ENCODE measurements around the gene LINC00305.

Gene LINC00305

GRCh38 chr18:64131314-64131713 is 17.6 kb downstream of the LINC00305 start:
- Mint-ChIP-seq H3K4me1 (no peaks in the 10 kb centered on the region), H3K27ac (no peak overlapping the region), H3K27me3 (ENCODE audit: low read depth, poor library complexity) (no peaks in the 10 kb centered on the region), H3K4me3 (no peak overlapping the region), H3K36me3 (ENCODE audit: low read depth) (no peaks in the 10 kb centered on the region), H3K9me3 (no peaks in the 10 kb centered on the region)
- no peak for TF ChIP-seq CTCF (IDR thresholded peaks at IDR 0.05)
- no peak for DNase-seq

GRCh38 chr18:64127172-64127571 is 21.7 kb downstream of the LINC00305 start:
- no peak for DNase-seq
- peaks cover 6% of the 10 kb centered on the region for H3K4me1 Mint-ChIP-seq
- TF ChIP-seq CTCF (IDR thresholded peaks at IDR 0.05): no peak
- H3K27me3 Mint-ChIP-seq (ENCODE audit: low read depth, poor library complexity): peaks cover under 1% of the 10 kb centered on the region
- H3K9me3 Mint-ChIP-seq: no peaks in the 10 kb centered on the region
- no peak overlapping the region for H3K4me3 Mint-ChIP-seq
- H3K36me3 Mint-ChIP-seq (ENCODE audit: low read depth): no peaks in the 10 kb centered on the region
- H3K27ac Mint-ChIP-seq: no peak overlapping the region

- H3K27me3 Mint-ChIP-seq (ENCODE audit: low read depth, poor library complexity): peaks cover 7% of the 10 kb centered on the region
- no peak overlapping the region for H3K4me3 Mint-ChIP-seq
- no peak overlapping the region for H3K27ac Mint-ChIP-seq
- no peaks in the 10 kb centered on the region for H3K9me3 Mint-ChIP-seq
- no peaks in the 10 kb centered on the region for H3K36me3 Mint-ChIP-seq (ENCODE audit: low read depth)
- H3K4me1 Mint-ChIP-seq: peaks cover 6% of the 10 kb centered on the region
- TF ChIP-seq CTCF (IDR thresholded peaks at IDR 0.05): no peak
- no peak for DNase-seq
Observed at GRCh38 chr18:64119916-64120315, 29.0 kb downstream of the LINC00305 start.

GRCh38 chr18:64118406-64118805 is 30.5 kb downstream of the LINC00305 start:
- H3K9me3 Mint-ChIP-seq: no peaks in the 10 kb centered on the region
- no peaks in the 10 kb centered on the region for H3K4me1 Mint-ChIP-seq
- H3K4me3 Mint-ChIP-seq: no peak overlapping the region
- H3K27me3 Mint-ChIP-seq (ENCODE audit: low read depth, poor library complexity): peaks cover 7% of the 10 kb centered on the region
- no peak for DNase-seq
- no peak for TF ChIP-seq CTCF (IDR thresholded peaks at IDR 0.05)
- H3K27ac Mint-ChIP-seq: no peak overlapping the region
- H3K36me3 Mint-ChIP-seq (ENCODE audit: low read depth): no peaks in the 10 kb centered on the region

GRCh38 chr18:64116571-64117175 is 32.2 kb downstream of the LINC00305 start:
- H3K4me1 Mint-ChIP-seq: no peaks in the 10 kb centered on the region
- no peak for DNase-seq
- H3K4me3 Mint-ChIP-seq: no peak overlapping the region
- no peaks in the 10 kb centered on the region for H3K9me3 Mint-ChIP-seq
- H3K27ac Mint-ChIP-seq: no peak overlapping the region
- H3K27me3 Mint-ChIP-seq (ENCODE audit: low read depth, poor library complexity): peaks cover 2% of the 10 kb centered on the region
- H3K36me3 Mint-ChIP-seq (ENCODE audit: low read depth): no peaks in the 10 kb centered on the region
- no peak for TF ChIP-seq CTCF (IDR thresholded peaks at IDR 0.05)

GRCh38 chr18:64115881-64116280 is 33.0 kb downstream of the LINC00305 start:
- H3K27me3 Mint-ChIP-seq (ENCODE audit: low read depth, poor library complexity): peaks cover 2% of the 10 kb centered on the region
- H3K36me3 Mint-ChIP-seq (ENCODE audit: low read depth): no peaks in the 10 kb centered on the region
- DNase-seq: no peak
- peaks cover 5% of the 10 kb centered on the region for H3K4me1 Mint-ChIP-seq
- no peak for TF ChIP-seq CTCF (IDR thresholded peaks at IDR 0.05)
- no peak overlapping the region for H3K4me3 Mint-ChIP-seq
- no peak overlapping the region for H3K27ac Mint-ChIP-seq
- H3K9me3 Mint-ChIP-seq: no peaks in the 10 kb centered on the region
